Femur (tissue), 1 donor: ENCODE data around the gene STAT1.
A peak's percentile ranks its signal among the peaks of the same experiment; 100 is the strongest.
"Not testable (repeated sequence)": the region's sequence is repeated elsewhere in the genome, so short reads cannot be mapped to it uniquely, and the experiment has no call there.

ENCODE experiments used
- DNase-seq: peaks from one replicate; pipeline ENCODE4 v3.0.0-alpha.2; 2017

The STAT1 gene

GRCh38 chr2:190979906-190980629 lies 33.9 kb downstream of the STAT1 start:
- peak; percentile 78 for DNase-seq

DNA sequence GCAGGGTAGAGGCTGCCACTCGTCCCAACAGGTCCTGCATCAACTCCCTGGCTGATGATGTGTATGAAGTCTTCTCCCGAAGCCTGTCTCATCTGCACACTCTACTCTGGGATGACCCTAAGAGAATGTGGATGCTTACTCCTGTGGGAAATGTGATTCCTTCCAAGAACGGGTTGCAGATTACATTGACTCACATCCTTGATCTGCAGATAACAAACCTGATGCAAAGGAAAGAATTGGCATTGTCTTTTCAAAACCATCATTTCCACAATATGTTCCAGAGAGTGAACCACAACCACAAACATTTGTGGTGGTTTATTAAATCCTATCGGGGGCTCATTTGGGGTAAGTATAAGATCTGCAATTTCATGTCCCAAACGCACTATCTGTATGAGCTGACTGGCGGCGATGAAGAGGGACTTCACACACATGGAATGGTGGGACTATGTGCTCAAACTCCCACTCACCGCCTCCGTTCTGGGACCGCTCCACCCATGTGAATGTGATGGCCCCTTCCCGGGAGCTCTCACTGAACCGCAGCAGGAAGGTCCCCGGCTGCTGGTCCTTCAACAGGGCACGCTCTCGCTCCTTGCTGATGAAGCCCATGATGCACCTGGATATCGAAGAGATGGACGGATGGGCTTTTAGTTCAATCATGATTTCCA lies 35.5 kb downstream of the STAT1 start:
- DNase-seq: no peak

DNA sequence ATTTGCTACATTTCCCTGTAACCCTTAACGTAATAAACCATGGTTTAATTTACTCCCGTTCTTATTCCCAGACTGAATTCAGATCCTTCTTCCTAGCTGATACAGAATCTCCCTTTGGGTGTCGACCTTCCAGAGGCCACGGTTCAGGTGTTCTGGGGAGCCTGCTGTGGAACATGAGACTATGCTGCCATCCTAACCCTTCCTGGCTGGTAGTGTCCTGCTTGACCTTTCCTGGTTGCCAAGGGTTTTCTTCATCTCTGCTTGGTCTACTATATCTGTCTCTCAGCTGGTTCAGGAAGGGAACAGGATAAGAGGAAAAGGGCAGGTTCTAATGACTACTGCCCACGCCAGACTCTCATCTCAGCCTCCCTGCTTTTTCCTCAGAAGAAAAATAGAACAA lies 36.5 kb downstream of the STAT1 start:
- DNase-seq: no peak

DNA sequence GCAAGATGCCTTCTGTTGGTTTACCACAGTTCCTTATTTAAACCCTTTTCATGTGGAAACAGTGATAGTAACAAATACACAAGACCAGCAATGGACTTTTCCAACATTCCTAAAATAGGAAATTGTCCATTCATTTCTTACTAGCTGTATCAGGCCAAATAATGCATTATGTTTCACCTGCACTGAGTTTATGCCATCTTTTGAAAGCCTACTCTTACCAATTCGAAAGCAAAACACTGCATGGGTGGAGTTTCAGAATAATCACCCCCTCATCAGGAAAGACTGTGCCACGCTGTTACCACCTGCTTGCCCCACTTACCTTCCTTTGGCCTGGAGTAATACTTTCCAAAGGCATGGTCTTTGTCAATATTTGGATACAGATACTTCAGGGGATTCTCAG lies 37.5 kb downstream of the STAT1 start:
- DNase-seq: no peak

DNA sequence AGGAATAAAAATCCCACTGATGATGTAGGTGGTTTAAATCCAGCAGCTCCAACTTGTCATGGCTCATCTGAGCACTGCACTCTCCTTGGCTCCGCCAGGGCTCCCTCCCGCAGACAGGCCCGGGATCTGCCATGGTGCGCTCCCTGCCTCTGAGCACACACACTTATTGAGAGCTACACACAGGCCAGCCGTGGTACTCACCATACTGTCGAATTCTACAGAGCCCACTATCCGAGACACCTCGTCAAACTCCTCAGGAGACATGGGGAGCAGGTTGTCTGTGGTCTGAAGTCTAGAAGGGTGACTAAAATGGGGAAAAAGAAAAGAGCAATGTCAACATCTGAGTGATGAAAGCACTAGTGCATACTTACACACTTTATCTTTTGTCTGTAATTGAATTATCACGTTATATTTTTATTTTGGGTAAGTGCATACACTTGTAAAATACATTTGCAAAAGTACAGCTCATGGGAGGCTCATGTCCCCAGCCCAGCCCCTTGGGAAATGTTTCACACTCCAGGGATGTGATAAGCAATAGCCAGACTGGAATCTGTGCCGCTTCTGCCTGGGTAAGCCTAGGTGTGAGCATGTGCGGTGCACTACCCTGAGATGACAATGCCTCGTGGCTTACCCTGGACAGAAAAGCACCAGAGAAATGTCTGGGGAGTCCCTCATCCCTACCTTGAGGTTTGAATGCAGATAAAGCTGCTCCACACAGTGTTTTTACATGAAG lies 39.2 kb downstream of the STAT1 start:
- no peak for DNase-seq

GRCh38 chr2:190973726-190974628 lies 40.0 kb downstream of the STAT1 start:
- DNase-seq: no peak

DNA sequence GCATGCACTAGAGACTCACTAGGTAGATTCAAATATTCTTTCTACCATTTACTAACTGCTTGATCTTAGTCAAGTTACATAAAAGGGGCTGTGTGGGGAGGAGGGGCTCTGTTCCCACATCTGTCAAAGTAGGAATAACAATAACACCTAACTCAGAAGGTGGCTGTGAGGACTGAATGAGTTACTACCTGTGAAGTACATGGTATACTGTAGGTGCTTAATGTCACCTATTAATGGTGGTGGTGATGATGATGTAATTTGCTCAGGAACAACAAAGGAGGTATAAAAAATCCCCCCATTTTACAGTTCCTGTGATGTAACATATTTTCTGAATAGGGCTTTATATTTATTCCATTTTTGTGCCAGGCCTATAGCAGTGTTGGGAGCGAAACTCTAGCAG lies 40.7 kb downstream of the STAT1 start:
- DNase-seq: no peak

GRCh38 chr2:190972846-190973245 lies 41.1 kb downstream of the STAT1 start:
- DNase-seq: no peak

DNA sequence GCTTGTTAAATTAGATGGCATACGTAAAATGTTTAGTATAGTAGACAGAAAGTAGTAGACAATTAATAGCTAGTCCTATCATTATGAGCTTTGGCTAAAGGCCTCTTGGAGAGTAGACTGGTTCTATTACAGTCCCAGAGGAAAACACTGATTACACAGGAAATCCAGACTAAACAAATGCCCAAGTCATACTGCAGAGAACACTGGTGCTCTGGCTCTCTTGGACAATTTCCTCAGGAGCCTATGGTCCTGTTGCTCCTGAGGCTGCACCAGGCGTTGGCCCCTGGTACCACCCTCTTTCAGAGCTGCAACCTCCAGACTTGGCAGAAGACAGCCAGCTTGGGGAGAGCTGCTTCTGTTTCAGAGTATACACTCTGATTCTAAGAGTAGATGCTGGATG lies 41.8 kb downstream of the STAT1 start:
- DNase-seq: no peak

- DNase-seq: no peak
Measured at GRCh38 chr2:190970873-190971506, 43.0 kb downstream of the STAT1 start.

- no peak for DNase-seq
Measured at GRCh38 chr2:190970160-190970559, 43.8 kb downstream of the STAT1 start.

DNA sequence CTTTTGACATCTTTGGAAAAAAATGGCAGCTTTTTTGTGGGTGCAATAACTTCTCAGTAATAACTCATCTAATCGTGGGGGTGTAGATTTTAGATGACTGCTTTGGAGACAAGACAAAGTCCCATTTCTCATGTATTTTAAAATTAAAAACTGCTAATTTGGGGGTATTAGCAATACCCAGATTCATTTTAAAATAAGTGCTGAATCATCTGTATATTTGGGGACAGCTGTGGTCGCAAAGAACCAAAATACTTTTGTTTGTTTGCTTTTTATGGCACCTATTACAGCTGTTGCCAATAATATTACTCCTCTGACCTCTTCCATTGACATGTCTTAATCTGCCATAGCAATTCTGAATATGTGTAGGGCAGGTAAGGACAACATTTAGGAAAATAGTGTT lies 45.4 kb downstream of the STAT1 start:
- DNase-seq: no peak

GRCh38 chr2:190965580-190966222 lies 48.3 kb downstream of the STAT1 start:
- no peak for DNase-seq

DNA sequence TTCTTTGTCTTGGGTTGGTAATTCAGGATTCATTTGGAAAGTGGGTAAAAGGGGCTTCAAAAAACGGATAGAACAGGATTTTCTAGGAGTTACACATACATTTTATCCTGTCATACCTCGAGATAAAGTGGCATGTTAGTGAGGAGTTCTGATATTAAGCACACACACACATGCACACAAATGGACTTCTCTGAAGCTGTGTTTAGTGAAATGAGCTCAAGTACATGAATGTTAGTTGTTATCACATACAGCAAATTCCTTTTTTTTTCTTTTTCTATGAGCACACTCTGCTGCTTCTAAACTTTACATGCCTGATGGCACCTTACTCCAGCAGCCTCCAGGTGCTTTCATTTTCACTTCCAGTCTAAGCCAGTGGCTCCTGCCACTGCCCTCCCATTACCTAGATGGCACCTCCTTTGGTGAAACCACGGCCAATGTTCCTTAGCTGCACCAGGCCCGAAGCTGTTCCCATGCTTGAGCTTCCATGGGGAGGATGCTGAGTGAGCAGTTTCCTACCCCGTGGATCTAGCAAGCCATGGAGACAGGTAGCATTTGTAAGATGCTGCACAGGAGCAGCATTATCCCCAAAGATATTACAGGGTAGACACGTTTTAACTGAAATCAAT lies 49.7 kb downstream of the STAT1 start:
- DNase-seq: no peak

GRCh38 chr2:190963088-190963487 lies 50.9 kb downstream of the STAT1 start:
- DNase-seq: no peak

GRCh38 chr2:190961918-190962487 lies 52.0 kb downstream of the STAT1 start:
- no peak for DNase-seq

GRCh38 chr2:190961117-190961516 lies 52.9 kb downstream of the STAT1 start:
- not testable (repeated sequence) for DNase-seq

GRCh38 chr2:190959911-190960788 lies 53.8 kb downstream of the STAT1 start:
- DNase-seq: no peak

DNA sequence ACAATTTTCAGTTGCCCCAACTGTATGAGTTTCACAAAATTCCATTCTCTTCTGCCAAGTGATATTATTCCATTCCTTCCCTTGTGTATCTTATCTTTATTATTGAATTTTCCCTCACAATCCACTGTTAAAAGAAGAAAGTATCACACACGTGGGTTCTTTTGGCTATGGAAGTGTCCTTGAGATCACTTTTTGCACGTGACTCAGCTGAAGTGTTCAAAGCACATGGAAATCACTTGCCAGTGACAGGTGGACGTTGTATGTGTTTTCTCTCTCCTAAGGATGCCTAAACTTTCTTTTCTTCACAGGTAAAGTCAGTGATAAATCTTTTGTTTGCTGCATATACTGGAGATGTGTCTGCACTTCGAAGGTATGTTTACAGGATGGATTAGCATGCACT lies 60.7 kb downstream of the STAT1 start:
- no peak for DNase-seq

DNA sequence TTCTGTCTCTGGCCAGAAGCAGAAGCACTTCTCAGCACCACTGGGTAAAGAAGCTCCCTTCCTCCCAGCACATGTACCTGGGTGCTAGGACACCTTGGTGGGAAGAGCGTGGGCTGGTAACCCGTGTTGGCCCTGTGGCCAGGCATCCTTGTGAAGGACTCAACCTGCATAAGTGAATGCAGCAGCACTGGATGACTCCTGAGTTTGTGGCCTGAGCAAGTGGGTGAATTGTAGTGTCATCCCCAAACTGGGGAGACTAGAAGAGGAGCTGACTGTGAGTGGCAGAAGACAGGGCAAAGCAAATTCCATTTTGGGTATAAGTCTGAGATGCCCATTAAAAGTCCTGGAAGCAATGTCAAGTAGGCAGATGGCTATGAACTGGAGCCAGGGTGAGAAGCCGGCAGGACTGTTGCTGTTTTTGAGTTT lies 63.4 kb downstream of the STAT1 start:
- no peak for DNase-seq
